Measurements from ENCODE around the gene JCAD.
"Not testable (repeated sequence)": the region's sequence is repeated elsewhere in the genome, so short reads cannot be mapped to it uniquely, and the experiment has no call there.

JCAD gene, protein sequence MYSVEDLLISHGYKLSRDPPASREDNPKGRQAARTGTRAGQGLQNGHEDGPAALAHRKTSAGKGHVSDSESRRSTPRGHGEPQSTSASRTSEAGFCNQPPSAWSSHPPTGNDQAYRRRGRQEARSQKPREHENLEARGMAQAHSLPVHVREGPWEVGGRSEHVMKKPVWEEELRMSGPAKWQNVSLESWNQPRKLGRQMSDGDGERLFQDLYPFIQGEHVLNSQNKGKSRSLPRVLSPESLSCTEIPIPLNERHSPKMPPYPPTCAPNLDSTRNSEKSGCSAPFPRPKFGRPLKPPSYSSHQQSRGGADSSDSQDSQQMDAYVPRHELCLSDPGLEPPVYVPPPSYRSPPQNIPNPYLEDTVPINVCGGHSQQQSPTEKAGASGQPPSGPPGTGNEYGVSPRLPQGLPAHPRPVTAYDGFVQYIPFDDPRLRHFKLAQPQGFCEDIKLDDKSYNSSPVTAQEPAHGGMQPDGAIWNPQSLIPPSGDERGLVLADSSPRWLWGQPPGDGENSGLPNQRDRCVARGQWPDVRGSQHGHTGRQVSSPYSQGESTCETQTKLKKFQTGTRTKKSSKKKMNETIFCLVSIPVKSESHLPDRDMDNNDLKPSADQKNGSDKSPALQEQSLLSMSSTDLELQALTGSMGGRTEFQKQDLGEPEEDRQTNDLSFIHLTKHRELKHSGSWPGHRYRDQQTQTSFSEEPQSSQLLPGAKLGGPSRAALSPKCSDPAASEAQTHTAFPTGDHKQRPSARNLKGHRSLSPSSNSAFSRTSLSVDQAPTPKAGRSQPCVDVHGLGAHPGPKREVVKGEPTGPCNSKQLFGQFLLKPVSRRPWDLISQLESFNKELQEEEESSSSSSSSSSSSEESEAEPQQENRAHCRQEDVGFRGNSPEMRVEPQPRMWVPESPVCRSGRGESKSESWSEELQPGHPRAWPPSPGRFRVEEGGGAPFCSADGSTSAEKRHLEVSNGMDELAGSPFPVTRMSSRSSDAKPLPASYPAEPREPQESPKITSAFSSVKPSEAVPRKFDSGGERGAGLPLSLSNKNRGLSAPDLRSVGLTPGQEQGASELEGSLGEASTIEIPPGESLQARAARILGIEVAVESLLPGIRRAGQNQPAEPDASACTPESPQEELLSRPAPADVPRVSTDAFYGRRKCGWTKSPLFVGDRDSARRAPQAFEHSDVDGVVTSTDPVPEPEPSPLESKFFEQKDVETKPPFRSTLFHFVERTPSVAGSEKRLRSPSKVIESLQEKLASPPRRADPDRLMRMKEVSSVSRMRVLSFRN (N-terminal part only)

DNA sequence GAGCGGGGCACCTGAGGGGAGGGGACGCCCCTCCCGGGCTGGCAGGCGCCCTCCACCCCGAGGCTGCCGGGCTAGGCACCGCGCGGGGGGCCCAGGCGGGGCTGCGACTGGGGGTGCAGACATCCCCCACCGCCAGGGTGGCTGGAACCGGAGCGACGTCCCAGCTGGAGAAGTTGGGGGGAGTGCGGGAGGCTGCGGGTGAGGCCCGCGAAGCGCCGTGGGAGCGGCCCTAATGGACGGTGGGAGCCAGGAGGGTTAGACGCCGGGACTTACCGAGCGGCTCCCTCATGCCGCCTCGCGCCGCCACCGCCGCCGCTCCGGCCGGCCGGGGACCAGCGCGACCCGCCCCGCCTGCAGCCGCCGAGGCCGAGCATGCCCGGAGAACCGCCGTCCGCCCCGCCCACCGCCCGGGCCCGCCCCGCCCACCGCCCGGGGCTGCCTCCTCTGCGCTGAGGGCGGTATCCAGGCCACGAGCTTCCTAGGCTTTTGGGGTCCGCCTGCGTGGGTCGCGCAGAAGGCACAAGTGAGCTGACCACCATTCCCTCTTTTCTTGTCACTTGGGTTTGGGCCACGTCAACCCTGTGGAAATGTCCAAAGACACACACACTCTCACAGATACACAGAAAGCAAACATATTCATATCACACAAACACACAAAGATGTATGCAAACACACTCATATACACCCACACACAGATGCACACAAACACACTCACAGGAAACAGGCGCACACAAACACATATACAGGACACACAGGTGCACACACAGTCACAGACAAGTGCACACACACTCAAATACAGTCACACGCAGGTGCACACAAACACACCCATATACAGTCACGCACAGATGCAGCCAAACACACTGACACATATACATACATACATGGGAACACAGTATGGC, at the start of gene JCAD:
JCAD (minus strand) TSS at position 378 of the 899 bp plus-strand sequence. CDS start 11,774 bp downstream, outside the sequence.
- peak in 42 of 58 donors; percentile 6 to 63 (median 32) for DNase-seq

DNA sequence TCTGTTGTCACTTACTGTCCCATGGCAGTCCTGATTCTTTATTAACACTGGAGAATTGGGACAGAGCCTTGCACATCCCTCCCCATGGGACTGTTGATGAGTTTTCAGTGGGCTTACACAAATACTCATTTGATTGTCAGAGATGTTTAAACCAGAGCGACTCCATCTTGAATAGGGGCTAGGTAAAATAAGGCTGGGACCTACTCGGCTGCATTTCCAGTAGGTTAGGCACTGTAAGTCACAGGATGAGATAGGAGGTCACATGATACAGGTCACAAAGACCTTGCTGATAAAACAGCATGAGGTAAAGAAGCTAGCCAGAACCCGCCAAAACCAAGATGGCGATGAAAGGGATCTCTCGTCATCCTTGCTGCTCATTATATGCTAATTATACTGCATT, 47.6 kb upstream of the JCAD start:
- DNase-seq: no peak

DNA sequence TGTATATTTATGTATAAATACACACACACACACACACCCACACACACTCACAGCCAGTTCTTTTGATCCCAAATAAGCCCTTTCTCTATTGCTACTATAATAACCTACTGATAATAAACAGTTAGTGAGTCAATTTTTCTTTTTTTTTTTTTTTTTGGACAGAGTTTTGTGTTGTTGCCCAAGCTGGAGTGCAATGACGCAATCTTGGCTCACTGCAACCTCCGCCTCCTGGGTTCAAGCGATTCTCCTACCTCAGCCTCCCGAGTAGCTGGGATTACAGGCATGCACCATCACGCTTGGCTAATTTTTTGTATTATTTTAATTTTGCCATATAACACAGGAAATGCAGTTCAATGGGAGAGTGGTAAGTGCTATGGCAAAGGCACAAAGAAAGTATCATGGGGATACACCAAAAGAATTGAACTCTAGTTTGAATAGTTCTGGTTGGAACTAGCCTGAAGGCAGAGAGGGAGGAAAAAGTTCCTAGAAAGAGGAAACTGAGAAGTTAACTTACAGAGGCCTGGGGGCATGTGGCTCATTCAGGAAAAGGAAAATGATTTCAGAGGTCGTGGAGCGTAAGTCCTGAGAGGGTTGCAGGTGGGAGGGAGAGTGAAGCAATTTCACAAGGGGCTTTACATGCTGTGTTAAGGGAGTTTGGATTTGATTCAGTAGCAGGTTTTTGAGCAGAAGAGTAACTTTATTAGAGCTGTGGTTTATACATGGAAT, 44.4 kb upstream of the JCAD start:
- no peak for DNase-seq

DNA sequence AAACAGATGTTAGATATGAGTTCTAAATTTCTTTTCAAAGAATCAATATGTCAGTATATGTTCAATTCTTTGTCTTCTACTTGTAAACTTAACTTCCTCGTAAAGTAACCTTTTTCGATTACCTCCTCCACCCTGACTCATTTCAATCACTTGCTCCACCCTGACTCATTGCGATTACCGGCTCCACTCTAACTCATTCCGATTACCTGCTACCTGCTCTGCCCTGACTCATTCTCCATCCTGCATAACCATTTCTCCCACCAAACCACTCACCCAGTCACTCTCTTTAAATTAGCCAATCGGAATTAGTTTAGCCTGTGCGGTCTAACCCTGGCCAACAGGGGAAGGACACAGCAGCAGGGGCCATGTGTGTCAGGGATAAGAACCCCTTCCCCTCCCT, 40.3 kb upstream of the JCAD start:
- DNase-seq: not testable (repeated sequence)

DNA sequence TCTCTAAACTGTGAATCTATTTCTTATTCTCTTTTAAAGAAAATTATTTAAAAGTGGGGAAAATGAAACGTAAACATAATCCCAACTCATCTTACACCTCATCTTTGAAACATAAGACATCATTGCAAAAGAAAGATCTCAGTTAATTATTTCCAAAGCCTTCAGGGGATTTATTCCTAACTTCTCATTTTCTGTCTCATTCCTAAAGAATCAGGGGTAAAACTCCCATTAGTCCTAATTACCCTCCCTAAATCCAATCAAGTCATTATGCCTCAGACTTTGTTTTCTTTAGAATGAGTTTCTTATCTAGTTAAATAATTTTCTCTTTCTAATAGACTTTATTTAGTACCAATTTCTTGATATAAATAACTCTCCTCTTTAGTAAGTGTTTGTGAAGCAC, 39.7 kb upstream of the JCAD start:
- DNase-seq: no peak

DNA sequence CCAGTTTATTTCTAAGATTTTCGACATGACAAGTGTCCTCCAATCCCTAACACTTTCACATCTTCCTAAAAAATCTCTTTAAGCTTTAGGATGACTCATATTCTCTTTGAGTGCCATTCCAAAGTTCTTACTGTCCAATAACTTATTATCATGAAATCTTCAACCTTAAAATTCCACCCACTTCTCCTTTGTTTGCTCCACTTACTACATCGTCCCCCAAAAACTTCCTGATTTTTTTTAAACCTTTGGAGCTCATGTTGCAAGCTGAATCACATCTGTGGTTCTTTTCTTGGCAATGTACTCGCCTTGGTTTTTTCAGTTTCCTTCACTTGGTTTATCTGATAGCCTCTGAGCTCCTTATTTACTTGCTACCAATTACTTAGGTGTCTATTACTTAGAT, 39.2 kb upstream of the JCAD start:
- DNase-seq: no peak

DNA sequence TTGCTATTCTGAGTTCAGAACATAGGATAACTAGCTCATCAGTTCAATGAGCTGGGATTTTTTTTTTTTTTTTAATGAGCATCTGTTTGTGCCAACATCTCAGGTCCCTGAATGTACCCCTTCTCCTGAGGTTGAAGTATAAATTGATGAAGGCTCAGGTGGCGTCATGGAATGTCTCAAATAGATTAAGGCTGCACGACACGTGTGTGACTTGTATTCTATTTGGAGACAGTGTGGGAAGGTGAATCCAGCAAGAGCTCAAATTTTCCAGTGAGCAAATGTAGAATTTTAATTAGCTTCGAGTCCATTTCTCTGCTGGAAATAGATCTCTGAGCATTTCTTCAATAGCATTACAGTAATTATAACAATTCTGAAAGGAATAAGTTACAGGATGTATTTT, 37.2 kb upstream of the JCAD start:
- peak in 1 of 58 donors; percentile 15 for DNase-seq

DNA sequence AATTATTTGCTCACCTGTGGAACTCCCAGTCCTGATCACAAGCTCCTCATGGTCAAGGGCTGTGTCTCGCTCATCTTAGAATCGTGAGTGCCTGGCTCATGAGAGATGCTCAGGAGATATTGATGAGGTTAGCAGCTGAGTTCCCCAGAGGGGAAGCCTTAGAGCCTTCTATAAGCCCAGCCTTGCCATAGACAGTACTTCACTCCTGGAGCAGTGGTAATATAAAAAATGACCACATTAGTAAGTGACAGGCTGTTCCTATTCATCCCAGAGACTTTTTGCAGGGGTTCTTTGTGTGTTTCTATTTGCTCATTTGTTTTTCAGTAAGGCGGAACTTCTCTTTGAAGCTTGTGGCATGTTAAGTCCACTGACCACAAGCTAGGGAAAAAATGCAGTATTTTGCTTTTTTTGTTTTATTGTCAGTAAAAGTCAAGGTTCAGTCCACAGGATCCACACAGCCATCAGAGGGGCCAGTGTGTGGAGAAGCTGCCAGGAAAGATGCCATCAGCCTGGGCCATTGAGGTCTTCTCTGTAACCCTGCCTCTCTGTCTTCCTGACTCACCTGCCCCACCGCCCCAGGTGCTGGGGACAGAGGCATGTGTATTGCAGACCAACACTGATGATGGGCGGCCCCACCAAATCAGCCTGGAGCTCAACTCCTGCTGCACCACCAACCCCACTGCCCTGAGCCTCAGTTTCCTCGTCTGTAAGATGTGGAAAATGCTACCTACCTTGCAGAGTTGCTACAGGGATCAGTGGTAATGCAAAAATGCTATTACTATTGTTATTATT, 36.4 kb upstream of the JCAD start:
- no peak for DNase-seq

DNA sequence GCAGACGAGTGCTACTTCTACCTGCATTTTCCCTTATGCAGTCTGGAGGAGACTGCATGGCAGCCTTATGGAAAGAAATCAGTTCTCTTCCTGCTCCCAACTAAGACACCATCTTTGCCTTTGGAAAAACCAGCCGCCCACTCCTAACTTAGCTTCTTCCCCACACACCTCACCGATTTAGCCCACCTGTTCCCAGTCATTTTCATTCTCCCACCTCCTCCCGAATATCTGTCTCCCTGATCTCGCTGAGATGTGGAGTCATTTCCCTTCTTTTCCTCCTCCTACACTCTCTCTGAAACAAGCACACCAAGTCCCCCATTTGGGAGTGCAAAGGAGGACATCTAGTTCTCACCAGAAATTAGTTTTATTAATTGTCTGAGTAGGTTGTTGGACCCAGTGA, 35.2 kb upstream of the JCAD start:
- peak in 1 of 58 donors; percentile 35 for DNase-seq

DNA sequence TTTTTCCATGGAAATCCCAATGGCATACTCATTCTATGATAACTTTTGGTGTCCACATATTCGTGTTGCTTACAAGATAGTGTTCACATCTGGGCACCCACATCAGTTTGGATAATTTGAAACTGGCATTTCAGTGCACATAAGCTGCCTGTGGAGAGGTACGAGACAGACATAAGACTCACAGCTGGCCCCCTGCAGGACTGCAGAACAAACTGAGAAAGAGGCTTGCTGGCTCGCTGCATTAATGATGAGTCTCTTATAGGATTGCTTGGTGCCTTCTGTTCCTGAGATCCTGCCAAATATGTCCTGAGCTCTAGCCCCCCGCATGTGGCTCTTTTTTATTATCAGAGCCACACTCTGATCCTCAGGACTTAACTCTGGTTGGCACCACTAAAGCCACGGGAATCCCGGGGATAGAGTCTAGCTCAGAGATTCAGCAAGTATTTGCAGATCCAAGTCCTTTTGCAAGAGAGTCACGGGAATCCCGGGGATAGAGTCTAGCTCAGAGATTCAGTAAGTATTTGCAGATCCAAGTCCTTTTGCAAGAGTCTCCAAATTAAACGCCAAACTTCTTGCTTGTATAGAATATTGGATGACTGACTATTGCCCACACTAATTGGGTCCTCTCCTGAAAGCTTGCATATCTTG, 34.0 kb upstream of the JCAD start:
- no peak for DNase-seq

DNA sequence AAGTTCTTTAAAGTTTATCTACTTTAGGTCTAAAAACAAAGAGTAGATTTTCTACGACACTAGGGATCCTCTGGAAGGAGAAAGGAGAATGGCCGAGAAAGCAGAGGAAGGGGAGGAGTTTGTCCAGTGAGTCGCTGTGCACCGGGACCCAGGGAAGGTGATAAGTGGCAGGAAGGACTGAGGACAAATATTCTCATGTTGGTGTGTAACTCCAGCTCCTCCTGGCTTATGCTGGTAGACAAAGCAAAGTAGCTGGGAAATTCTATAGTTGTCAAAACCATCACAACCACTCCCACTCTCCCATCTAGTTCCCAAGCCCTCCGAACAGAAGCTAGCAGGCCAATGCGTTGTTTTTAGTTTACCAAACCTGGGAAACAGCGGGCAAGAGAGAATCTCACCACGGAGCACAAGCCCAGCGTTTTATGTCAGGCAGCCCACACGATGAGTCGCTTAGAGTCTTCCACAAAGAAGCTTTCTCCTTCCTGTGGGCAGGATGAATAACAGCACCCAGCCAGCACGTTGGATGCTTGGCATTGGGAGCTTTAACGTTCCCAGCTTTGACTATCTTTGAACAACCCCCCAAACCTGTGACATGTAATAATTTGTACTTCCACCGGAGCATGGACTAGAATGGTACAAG, 32.9 kb upstream of the JCAD start:
- peak in 9 of 58 donors; percentile 11 to 43 (median 15) for DNase-seq

DNA sequence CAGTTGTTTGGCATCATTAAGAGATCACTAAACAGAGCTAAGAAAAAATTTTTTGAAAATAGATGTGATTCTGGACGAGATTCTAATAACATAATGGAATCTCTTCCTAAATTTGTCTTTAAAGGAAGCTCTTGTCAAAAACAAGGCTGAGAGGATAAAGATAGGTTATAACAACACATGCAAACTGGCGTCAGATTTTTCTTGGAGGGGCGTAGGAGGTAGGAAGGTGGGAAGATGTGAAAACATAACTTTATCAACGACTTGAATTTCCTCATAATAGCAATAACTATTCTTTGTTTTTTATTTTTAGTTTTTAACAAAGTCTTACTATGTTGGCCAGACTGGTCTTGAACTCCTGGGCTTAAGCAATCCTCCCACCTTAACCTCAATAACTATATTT, 31.8 kb upstream of the JCAD start:
- DNase-seq: no peak

DNA sequence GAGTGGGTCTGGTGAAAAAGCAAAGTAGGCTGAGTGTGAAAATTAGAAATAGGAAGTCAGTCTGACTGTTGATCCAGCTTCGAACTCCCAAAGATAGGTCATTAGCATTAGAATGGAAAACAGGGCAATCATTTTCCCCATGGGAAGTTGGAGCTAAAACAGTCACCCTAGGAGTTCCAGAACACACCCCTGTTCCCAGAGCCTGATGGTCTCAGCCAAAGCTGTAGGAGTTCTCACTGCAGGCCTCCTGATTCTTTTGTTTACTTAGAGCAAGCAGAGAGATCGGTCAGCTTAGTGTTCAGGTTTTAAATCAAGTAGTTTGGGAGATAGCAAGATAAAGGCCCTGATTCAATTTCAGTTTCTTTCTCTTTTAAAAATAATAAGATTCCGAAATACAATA, 28.8 kb upstream of the JCAD start:
- no peak for DNase-seq

DNA sequence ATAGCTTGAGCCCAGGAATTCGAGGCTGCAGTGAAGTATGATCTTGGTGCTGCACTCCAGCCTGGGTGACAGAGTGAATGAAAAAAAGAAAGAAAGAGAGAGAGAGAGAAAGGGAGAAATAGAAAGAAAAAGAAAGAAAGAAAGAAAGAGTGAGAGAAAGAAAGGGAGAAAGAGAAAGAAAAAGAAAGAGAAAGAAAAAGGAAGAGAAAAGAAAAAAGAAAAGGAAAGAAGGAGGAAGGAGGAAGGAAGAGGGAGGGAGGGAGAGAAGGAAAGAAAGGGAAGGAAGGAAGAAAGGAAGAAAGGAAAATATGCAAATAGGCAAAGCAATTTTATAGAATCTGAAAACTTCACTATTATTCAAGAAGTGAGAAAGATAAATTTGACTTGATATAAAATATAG, 24.5 kb upstream of the JCAD start:
- DNase-seq: no peak

DNA sequence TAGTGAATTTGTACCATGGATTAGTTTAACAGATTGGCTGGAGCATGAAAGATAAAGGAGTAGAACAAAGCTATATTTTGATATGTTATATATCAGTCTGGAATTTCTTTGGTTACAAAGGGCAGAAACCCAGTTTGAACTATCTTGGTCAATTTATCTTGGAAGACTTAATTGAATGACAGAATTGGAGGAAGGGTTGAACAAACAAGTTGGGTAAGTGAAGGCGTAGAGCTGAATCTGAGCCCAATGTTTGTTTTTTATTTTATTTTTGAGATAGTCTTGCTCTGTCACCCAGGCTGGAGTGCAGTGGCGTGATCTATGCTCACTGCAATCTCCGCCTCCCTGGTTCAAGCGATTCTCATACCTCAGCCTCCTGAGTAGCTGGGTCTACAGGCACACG, 21.8 kb upstream of the JCAD start:
- DNase-seq: no peak

DNA sequence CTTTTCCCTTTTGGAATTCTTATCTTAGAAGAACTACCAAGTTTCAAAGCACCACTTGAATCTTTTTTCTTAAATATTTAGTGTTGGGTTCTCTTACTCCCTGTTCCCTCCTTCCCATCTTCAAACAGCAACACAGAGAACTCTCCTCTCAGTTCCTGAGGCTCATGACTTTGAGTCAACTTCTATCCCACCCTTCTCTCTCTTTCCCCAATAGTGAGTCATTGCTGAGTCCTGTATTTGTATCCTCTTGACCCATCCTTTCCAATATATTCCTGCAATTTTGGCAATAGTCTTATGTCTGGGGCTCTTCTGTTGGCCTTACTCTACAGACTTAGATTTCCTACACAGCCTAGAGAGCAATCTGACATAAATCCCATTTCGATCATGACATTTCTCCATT, 20.8 kb upstream of the JCAD start:
- no peak for DNase-seq

DNA sequence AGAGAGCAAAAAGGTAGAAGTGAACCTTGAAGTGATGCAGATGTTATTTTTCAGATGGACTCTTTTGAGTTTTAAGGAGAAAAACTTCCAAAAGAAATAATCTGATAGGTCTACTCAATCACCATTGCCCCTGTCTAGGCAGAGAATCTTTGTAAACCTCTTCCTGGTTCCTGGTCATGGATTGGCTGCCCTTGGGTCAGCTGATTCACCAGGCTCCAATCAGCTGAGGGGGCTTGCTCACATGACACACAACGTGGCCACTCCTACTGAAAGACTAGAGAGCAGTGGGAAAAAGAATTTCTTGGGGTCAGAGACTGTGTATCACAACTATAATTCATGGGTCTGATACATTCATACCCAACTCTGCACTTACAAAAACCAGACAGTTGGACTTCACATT, 20.0 kb upstream of the JCAD start:
- DNase-seq: no peak

DNA sequence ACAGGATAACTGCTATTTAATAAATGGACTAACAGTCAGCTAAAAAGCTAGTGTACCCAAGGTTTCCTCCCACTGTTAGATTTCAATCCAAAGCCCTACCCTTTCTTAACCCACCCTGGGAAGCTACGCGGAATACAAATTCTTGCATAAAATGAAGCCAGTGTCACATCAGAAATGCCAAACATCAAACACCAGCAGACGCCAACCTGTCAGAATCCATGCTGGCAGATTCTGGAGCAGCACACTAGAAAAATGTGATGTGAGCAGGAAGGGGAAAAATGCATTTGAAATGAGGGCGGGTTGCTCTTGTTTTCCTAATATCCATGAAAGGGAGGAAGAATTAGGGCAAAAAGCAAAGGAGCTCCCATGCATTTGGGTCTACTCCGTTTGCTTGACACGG, 16.1 kb upstream of the JCAD start:
- DNase-seq: no peak

Measured in anterior cingulate cortex (tissue), 58 donors.